DOHH2 (cell line): ENCODE measurements around the gene UNC5B.

Source experiments
- H3F3A ChIP-seq: fragments of 200-600 bp; sonication (generic), shearing (Covaris generic); 2 replicates; pipeline ENCODE4 v1.6.0; 2016; ENCODE audit warnings: antibody characterized with exemption, mild to moderate bottlenecking; ENCODE audit not compliant: control insufficient read depth, insufficient read depth
- H3K27ac ChIP-seq: fragments of 200-600 bp; sonication (generic); 2 replicates; pipeline ENCODE4 v1.5.1; 2014; ENCODE audit warnings: low read depth, mild to moderate bottlenecking, low read length, moderate library complexity
- H3K27me3 ChIP-seq: fragments of 200-600 bp; sonication (generic); 2 replicates; pipeline ENCODE4 v1.6.1; 2014; ENCODE audit warnings: mild to moderate bottlenecking, low read length, mixed read lengths; ENCODE audit not compliant: control insufficient read depth
- H3K36me3 ChIP-seq: fragments of 200-600 bp; sonication (generic); 2 replicates; pipeline ENCODE4 v1.6.1; 2014; ENCODE audit warnings: mild to moderate bottlenecking, low read length, moderate library complexity, mixed read lengths; ENCODE audit not compliant: control insufficient read depth
- H3K4me1 ChIP-seq: fragments of 200-600 bp; sonication (generic); 2 replicates; pipeline ENCODE4 v1.6.1; 2014; ENCODE audit warnings: mild to moderate bottlenecking, low read length, mixed read lengths; ENCODE audit not compliant: control insufficient read depth
- H3K4me2 ChIP-seq: fragments of 200-600 bp; sonication (generic); 2 replicates; pipeline ENCODE4 v1.6.0; 2014; ENCODE audit warnings: mild to moderate bottlenecking, low read length, moderate library complexity
- H3K4me3 ChIP-seq: fragments of 200-600 bp; sonication (generic); 2 replicates; pipeline ENCODE4 v1.5.1; 2014; ENCODE audit warnings: mild to moderate bottlenecking, low read length, mixed read lengths
- H3K79me2 ChIP-seq: fragments of 200-600 bp; sonication (generic); 2 replicates; pipeline ENCODE4 v1.6.1; 2014; ENCODE audit warnings: mild to moderate bottlenecking, low read length, mixed read lengths; ENCODE audit not compliant: control insufficient read depth
- H3K9me2 ChIP-seq: fragments of 200-600 bp; sonication (generic); replicated peaks from 2 replicates; pipeline ENCODE4 v1.6.1; 2014; ENCODE audit warnings: mild to moderate bottlenecking, low read length, mixed read lengths; ENCODE audit not compliant: control insufficient read depth
- H3K9me3 ChIP-seq: fragments of 200-600 bp; sonication (generic); 2 replicates; pipeline ENCODE4 v1.6.1; 2014; ENCODE audit warnings: antibody characterized with exemption, low read length, mixed read lengths; ENCODE audit not compliant: control insufficient read depth, insufficient read depth
- H4K20me1 ChIP-seq: fragments of 200-600 bp; sonication (generic); 2 replicates; pipeline ENCODE4 v1.6.0; 2014; ENCODE audit warnings: low read depth, mild to moderate bottlenecking, antibody characterized with exemption, low read length, moderate library complexity; ENCODE audit not compliant: control insufficient read depth, insufficient read depth
- CTCF ChIP-seq: fragments of 200-600 bp; sonication (generic); IDR thresholded peaks from one replicate; pipeline ENCODE4 v1.5.1; 2014; ENCODE audit warnings: antibody characterized with exemption, mild to moderate bottlenecking, low read depth, low read length; ENCODE audit not compliant: poor library complexity, severe bottlenecking
- EZH2phosphoT487 ChIP-seq: fragments of 200-600 bp; sonication (generic); IDR thresholded peaks from 2 replicates; pipeline ENCODE4 v1.6.1; 2017; ENCODE audit warnings: borderline replicate concordance, mild to moderate bottlenecking, antibody characterized with exemption, low read length, moderate library complexity, mixed read lengths

Gene UNC5B

DNA sequence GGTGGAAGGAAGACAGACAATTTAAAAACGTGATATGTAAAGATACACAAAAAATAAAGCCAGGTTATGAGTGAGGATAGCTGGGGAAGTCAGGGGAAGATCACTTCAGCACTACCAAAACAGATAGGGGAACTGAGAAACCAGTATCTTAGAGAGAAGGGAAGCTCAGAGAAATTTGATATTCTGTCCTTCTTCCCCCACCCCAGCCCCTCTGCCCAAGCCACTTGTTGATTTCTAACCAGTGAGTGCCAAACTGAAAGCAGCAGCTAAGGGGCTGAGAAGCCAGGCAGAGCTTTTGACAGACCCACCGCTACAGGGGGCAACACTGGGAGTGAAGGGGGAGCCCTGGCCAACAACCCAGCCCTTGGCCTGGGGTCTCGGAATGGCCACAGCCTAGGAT lies 97.5 kb downstream of the UNC5B start:
- no peaks in the 10 kb centered on the region for H3K4me1 ChIP-seq
- H3K9me2 ChIP-seq, result no peaks in the 10 kb centered on the region
- H3K36me3 ChIP-seq, result no peaks in the 10 kb centered on the region
- H3K4me2 ChIP-seq, result no peak overlapping the region
- TF ChIP-seq EZH2phosphoT487 (no peak), CTCF (no peak)
- no peaks in the 10 kb centered on the region for H3F3A ChIP-seq
- no peaks in the 10 kb centered on the region for H4K20me1 ChIP-seq
- no peak overlapping the region for H3K27ac ChIP-seq
- no peaks in the 10 kb centered on the region for H3K79me2 ChIP-seq
- no peak overlapping the region for H3K4me3 ChIP-seq
- no peaks in the 10 kb centered on the region for H3K9me3 ChIP-seq
- no peaks in the 10 kb centered on the region for H3K27me3 ChIP-seq

DNA sequence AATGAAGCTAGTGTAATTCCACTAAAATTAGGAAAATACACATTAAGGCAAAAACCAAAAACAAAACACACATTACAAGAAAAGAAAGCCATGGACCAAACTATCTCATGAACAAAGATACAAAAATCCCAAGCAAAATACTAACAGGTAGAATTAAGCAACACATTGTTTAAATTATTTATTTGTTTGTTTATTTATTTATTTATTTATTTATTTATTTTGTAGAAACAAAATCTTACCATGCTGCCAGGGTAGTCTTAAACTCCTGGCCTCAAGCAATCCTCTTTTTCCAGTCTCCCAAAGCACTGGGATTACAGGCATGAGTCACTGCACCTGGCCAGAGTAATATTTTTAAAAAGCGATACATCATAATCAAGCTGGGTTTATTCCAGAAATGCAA lies 99.8 kb downstream of the UNC5B start:
- Histone ChIP-seq H3K27ac (no peak overlapping the region), H3K4me2 (no peak overlapping the region), H3K9me3 (no peaks in the 10 kb centered on the region), H4K20me1 (no peaks in the 10 kb centered on the region), H3K36me3 (no peaks in the 10 kb centered on the region), H3K79me2 (no peaks in the 10 kb centered on the region), H3K4me3 (no peak overlapping the region), H3K27me3 (peaks cover 8% of the 10 kb centered on the region), H3K4me1 (no peaks in the 10 kb centered on the region), H3K9me2 (no peaks in the 10 kb centered on the region), H3F3A (no peaks in the 10 kb centered on the region)
- TF ChIP-seq EZH2phosphoT487, result no peak
- no peak for TF ChIP-seq CTCF

DNA sequence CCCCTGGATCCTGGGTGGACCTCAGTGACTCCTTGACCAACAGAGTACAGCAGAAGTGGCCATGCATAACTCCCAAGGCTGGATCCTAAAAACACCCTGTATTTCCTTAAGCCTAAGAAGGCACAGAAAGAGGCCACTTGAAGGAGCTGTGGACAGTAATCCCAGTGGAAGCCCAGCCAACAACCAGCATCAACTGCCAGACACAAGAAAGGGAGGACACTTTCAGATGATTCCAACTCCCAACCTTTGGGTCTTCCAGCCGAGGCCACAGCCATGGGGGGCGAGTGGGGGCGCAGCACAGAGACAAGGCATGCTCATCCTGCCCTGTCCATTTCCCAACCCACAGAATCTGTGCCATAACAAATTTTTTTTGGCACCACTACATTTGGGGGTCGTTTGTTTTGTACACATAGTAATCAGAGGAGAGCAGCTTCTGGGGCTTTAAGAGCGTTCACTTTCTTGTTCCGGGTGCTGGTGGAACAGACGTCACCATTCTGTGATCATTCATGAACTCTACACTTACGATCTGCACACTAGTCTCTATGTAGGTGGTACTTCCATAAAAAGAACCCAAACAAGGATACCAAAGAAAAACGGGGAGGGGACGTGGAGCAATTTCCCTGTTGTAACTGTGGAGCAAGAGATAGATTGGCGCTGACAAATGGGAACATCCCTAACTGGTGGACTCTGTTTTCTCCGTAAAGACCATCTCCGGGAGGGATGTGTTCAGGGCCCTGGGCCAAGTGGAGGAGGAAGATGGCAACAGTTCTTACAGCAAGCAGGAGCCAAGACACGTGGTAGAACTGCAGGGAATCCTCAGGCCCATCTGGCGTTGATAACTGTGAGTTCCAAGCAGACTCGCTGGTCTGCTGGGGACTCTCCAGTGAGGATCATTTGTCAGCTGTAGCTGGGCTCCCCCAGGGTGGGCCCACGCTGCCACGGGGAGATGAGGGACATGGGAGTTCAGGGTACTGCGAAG lies 100.7 kb downstream of the UNC5B start:
- no peaks in the 10 kb centered on the region for H3K9me2 ChIP-seq
- H3K79me2 ChIP-seq, result no peaks in the 10 kb centered on the region
- no peak overlapping the region for H3K4me2 ChIP-seq
- H3K27ac ChIP-seq, result no peak overlapping the region
- TF ChIP-seq EZH2phosphoT487, result no peak
- no peaks in the 10 kb centered on the region for H3K4me1 ChIP-seq
- no peaks in the 10 kb centered on the region for H3F3A ChIP-seq
- H3K4me3 ChIP-seq, result no peak overlapping the region
- H3K9me3 ChIP-seq, result no peaks in the 10 kb centered on the region
- no peaks in the 10 kb centered on the region for H3K36me3 ChIP-seq
- peaks cover 8% of the 10 kb centered on the region for H3K27me3 ChIP-seq
- H4K20me1 ChIP-seq, result no peaks in the 10 kb centered on the region

- TF ChIP-seq CTCF, result peak; percentile 58
- no peak for TF ChIP-seq EZH2phosphoT487
- Histone ChIP-seq H3K27me3 (peaks cover 8% of the 10 kb centered on the region), H3K9me2 (no peaks in the 10 kb centered on the region), H3K36me3 (no peaks in the 10 kb centered on the region), H3K4me2 (no peak overlapping the region), H4K20me1 (no peaks in the 10 kb centered on the region), H3K9me3 (no peaks in the 10 kb centered on the region), H3F3A (no peaks in the 10 kb centered on the region), H3K4me3 (no peak overlapping the region), H3K27ac (no peak overlapping the region), H3K79me2 (no peaks in the 10 kb centered on the region), H3K4me1 (no peaks in the 10 kb centered on the region)
These were observed 101.8 kb downstream of the UNC5B start for GRCh38 chr10:71314028-71314693.
